H1 (cell line): ENCODE results near the gene BABAM2.

Experiments used
- CTCF ChIP-seq, 3 experiments: IDR thresholded peaks; 1 replicate in 2 of 3; 2 replicates in 1 of 3; pipeline versions ENCODE4 v1.5.1 to v1.6.1; 2011; ENCODE audit warnings: low read length in 3 of 3, mild to moderate bottlenecking in 3 of 3, inconsistent platforms in 2 of 3, low read depth in 1 of 3, moderate library complexity in 1 of 3; ENCODE audit not compliant: insufficient read depth in 1 of 3; ENCODE audit errors: control extremely low read depth in 1 of 3
- EP300 ChIP-seq, 2 experiments: IDR thresholded peaks; 1 replicate in 1 of 2; 2 replicates in 1 of 2; pipeline ENCODE4 v1.6.1; 2011 to 2012; ENCODE audit warnings: low read depth in 2 of 2, low read length in 2 of 2, mild to moderate bottlenecking in 2 of 2, borderline replicate concordance in 1 of 2, inconsistent platforms in 1 of 2, moderate library complexity in 1 of 2
- EZH2 ChIP-seq: fragments of 200-600 bp; sonication (generic); IDR thresholded peaks from 2 replicates; pipeline ENCODE4 v1.7.1; 2012; ENCODE audit warnings: low read depth, mild to moderate bottlenecking, moderate library complexity, low read length, inconsistent platforms; ENCODE audit not compliant: severe bottlenecking
- FOSL1 ChIP-seq: IDR thresholded peaks from 2 replicates; pipeline ENCODE4 v1.6.1; 2011; ENCODE audit warnings: mild to moderate bottlenecking, low read depth, low read length, moderate library complexity; ENCODE audit not compliant: insufficient read depth
- NANOG ChIP-seq: IDR thresholded peaks from 2 replicates; pipeline ENCODE4 v1.6.1; 2011; ENCODE audit warnings: low read length, low read depth, mild to moderate bottlenecking, inconsistent platforms; ENCODE audit not compliant: insufficient read depth, poor library complexity, severe bottlenecking
- POLR2A ChIP-seq, 2 experiments: IDR thresholded peaks; 1 replicate in 1 of 2; 2 replicates in 1 of 2; pipeline ENCODE4 v1.6.1; 2011; ENCODE audit warnings: low read depth in 2 of 2, low read length in 2 of 2, mild to moderate bottlenecking in 2 of 2; ENCODE audit errors: control extremely low read depth in 1 of 2
- POLR2AphosphoS5 ChIP-seq: IDR thresholded peaks from 2 replicates; pipeline ENCODE4 v1.6.1; 2011; ENCODE audit warnings: low read depth, low read length
- POU5F1 ChIP-seq: IDR thresholded peaks from 2 replicates; pipeline ENCODE4 v1.6.1; 2011; ENCODE audit warnings: low read depth, mild to moderate bottlenecking, low read length, moderate library complexity
- RAD21 ChIP-seq, 2 experiments: IDR thresholded peaks in 1 of 2; conservative IDR thresholded peaks in 1 of 2; 2 replicates each; pipeline ENCODE4 v1.6.1; 2011; ENCODE audit warnings: low read depth in 2 of 2, low read length in 2 of 2, improper control_type of control experiment in 1 of 2, inconsistent platforms in 1 of 2, mild to moderate bottlenecking in 1 of 2, moderate library complexity in 1 of 2
- TAF1 ChIP-seq: IDR thresholded peaks from 2 replicates; pipeline ENCODE4 v1.6.1; 2011; ENCODE audit warnings: mild to moderate bottlenecking, low read depth, low read length
- TCF12 ChIP-seq: IDR thresholded peaks from 2 replicates; pipeline ENCODE4 v1.6.1; 2011; ENCODE audit warnings: low read depth, mild to moderate bottlenecking, low read length
- USF2 ChIP-seq: IDR thresholded peaks from 2 replicates; pipeline ENCODE4 v1.6.1; 2011; ENCODE audit warnings: low read length, improper control_type of control experiment

GRCh38 chr2:28137221-28137620 lies 246.7 kb downstream of the BABAM2 start:
- TF ChIP-seq CTCF (IDR thresholded peaks at IDR 0.05; ENCODE audit: control extremely low read depth in 1 of 3, insufficient read depth in 1 of 3, low read depth in 1 of 3, low read length in 3 of 3): no peak
- no peak for TF ChIP-seq POLR2AphosphoS5
- TF ChIP-seq POLR2A (IDR thresholded peaks at IDR 0.05; ENCODE audit: control extremely low read depth in 1 of 2, low read depth in 2 of 2, low read length in 2 of 2): no peak
- TF ChIP-seq EZH2: no peak
- no peak for TF ChIP-seq RAD21 (IDR thresholded peaks at IDR 0.05 in 1 of 2, conservative IDR thresholded peaks at IDR 0.05 in 1 of 2; ENCODE audit: low read depth in 2 of 2, low read length in 2 of 2)
- TF ChIP-seq TAF1: no peak
- TF ChIP-seq EP300 (IDR thresholded peaks at IDR 0.05; ENCODE audit: borderline replicate concordance in 1 of 2, low read depth in 2 of 2, low read length in 2 of 2): no peak
- TF ChIP-seq TCF12: no peak
- no peak for TF ChIP-seq POU5F1
- no peak for TF ChIP-seq FOSL1
- TF ChIP-seq NANOG: no peak
- TF ChIP-seq USF2: no peak
